ENCODE measurements around the gene CCDC106.

Gene CCDC106

GRCh38 chr19:55606817-55607216 is 41.2 kb upstream of the CCDC106 start:
- TF ChIP-seq, protein P1, sequence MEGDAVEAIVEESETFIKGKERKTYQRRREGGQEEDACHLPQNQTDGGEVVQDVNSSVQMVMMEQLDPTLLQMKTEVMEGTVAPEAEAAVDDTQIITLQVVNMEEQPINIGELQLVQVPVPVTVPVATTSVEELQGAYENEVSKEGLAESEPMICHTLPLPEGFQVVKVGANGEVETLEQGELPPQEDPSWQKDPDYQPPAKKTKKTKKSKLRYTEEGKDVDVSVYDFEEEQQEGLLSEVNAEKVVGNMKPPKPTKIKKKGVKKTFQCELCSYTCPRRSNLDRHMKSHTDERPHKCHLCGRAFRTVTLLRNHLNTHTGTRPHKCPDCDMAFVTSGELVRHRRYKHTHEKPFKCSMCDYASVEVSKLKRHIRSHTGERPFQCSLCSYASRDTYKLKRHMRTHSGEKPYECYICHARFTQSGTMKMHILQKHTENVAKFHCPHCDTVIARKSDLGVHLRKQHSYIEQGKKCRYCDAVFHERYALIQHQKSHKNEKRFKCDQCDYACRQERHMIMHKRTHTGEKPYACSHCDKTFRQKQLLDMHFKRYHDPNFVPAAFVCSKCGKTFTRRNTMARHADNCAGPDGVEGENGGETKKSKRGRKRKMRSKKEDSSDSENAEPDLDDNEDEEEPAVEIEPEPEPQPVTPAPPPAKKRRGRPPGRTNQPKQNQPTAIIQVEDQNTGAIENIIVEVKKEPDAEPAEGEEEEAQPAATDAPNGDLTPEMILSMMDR (IDR thresholded peaks at IDR 0.05; ENCODE audit: insufficient read depth, low read depth, low read length, missing control alignments) = no peak
- H3K4me3 ChIP-seq (ENCODE audit: low read length) = peak overlapping the region; percentile 79
- DNase-seq (ENCODE audit: low read depth) = no peak

- TF ChIP-seq, protein P1 (IDR thresholded peaks at IDR 0.05; ENCODE audit: insufficient read depth, low read depth, low read length, missing control alignments) = no peak
- H3K4me3 ChIP-seq (ENCODE audit: low read length) = no peak overlapping the region
- DNase-seq (ENCODE audit: low read depth) = no peak
These were observed 38.7 kb upstream of the CCDC106 start for GRCh38 chr19:55609326-55609725.

- TF ChIP-seq, protein P1 (IDR thresholded peaks at IDR 0.05; ENCODE audit: insufficient read depth, low read depth, low read length, missing control alignments) = no peak
- no peak for DNase-seq (ENCODE audit: low read depth)
- H3K4me3 ChIP-seq (ENCODE audit: low read length) = no peak overlapping the region
These were observed 36.6 kb upstream of the CCDC106 start for GRCh38 chr19:55611300-55611982.

DNA sequence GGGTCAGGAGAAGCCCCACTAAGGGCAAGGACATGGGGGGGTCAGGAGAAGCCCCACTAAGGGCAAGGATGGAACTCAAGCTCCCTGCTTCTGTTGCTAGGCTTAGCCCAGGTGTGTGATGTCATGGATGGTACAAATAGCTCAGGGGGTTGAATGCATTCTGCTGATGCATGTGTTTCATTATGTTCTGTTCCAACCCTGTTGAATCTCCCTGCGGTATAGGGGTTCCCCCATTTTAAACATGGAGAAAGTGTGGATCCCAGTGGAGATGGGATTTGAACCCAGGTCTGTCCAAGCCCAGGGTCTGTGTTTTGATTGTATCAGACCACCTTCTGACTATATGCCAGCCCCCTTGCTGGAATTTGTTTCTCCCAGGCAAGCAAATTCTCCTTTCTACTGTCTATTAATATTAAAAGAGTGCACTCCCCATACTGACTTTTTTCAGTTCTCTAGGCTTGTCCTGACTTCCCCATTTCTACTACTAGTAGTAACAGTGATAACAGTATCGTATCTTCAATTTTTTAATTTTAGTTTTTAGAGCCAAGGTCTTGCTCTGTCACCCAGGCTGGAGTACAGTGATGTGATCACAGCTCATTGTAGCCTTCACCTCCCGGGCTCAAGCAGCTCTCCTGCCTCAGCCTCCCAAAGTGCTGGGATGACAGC is 35.9 kb upstream of the CCDC106 start:
- TF ChIP-seq, protein P1 (IDR thresholded peaks at IDR 0.05; ENCODE audit: insufficient read depth, low read depth, low read length, missing control alignments) = no peak
- no peak for DNase-seq (ENCODE audit: low read depth)
- no peak overlapping the region for H3K4me3 ChIP-seq (ENCODE audit: low read length)

DNA sequence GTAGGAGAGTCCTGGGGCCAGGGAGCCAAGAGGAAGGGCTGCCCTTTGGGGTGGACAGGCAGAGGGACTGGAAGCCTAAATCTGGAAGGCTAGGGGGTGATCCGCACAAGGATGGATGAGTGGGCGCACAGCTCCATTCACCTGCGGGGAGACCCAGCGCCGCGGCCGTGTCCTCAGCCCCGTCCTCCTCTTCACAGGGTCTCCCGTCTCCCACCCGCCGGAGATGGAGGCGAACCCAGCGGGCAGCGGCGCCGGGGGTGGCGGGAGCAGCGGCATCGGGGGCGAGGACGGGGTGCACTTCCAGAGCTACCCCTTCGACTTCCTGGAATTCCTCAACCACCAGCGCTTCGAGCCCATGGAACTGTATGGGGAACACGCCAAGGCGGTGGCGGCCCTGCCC is 34.6 kb upstream of the CCDC106 start:
- no peak overlapping the region for H3K4me3 ChIP-seq (ENCODE audit: low read length)
- TF ChIP-seq, protein P1 (IDR thresholded peaks at IDR 0.05; ENCODE audit: insufficient read depth, low read depth, low read length, missing control alignments) = no peak
- DNase-seq (ENCODE audit: low read depth) = no peak

DNA sequence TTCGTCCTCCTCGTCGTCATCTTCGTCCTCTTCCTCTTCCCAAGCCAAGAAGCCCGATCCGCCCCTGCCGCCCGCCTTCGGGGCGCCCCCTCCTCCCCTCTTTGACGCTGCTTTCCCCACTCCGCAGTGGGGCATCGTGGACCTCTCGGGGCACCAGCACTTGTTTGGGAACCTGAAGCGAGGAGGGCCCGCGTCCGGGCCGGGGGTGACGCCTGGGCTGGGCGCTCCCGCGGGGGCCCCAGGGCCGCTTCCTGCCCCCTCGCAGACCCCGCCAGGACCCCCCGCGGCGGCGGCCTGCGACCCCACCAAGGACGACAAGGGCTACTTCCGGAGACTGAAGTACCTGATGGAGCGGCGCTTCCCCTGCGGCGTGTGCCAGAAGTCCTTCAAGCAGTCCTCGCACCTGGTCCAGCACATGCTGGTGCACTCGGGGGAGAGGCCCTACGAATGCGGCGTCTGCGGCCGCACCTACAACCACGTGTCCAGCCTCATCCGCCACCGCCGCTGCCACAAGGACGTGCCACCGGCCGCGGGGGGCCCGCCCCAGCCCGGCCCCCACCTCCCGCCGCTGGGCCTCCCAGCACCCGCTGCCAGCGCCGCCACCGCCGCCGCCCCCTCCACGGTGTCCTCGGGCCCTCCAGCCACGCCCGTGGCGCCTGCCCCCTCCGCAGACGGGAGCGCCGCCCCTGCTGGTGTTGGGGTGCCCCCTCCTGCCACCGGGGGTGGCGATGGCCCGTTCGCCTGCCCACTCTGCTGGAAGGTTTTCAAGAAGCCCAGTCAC is 33.9 kb upstream of the CCDC106 start:
- no peak for DNase-seq (ENCODE audit: low read depth)
- TF ChIP-seq, protein P1 (IDR thresholded peaks at IDR 0.05; ENCODE audit: insufficient read depth, low read depth, low read length, missing control alignments) = no peak
- no peak overlapping the region for H3K4me3 ChIP-seq (ENCODE audit: low read length)

Data from epithelial cell of esophagus (primary cell).